Thymus (tissue), 11 donors: Measurements from ENCODE around the gene SYNGR4. TPM values are rescaled to one million over a fixed set of nuclear protein-coding genes. Genes with fewer than 3 reads are reported as not detected.
A peak's percentile ranks its signal among the peaks of the same experiment; 100 is the strongest.
"Not testable (repeated sequence)": the region's sequence is repeated elsewhere in the genome, so short reads cannot be mapped to it uniquely, and the experiment has no call there.

ENCODE experiments used
- DNase-seq, 9 donors: peaks; one replicate each; pipeline ENCODE4 v3.0.0-alpha.2; 2013; ENCODE audit warnings: low spot score in 9 of 9, low read depth in 6 of 9, missing footprints in 1 of 9
- H3K27ac ChIP-seq, 2 donors: one replicate each; pipeline ENCODE4 v1.5.1; 2013; ENCODE audit warnings: control low read depth in 1 of 2, low read depth in 1 of 2, low read length in 1 of 2, mild to moderate bottlenecking in 1 of 2, moderate library complexity in 1 of 2
- H3K27me3 ChIP-seq, 2 donors: one replicate each; pipeline ENCODE4 v1.5.1; 2013; ENCODE audit warnings: low read length in 1 of 2; ENCODE audit not compliant: control insufficient read depth in 2 of 2, insufficient read depth in 1 of 2
- H3K36me3 ChIP-seq, 2 donors: one replicate each; pipeline ENCODE4 v1.5.1; 2013; ENCODE audit warnings: low read length in 1 of 2, mild to moderate bottlenecking in 1 of 2, moderate library complexity in 1 of 2; ENCODE audit not compliant: control insufficient read depth in 2 of 2, insufficient read depth in 2 of 2
- H3K4me1 ChIP-seq, 2 donors: one replicate each; pipeline ENCODE4 v1.5.1; 2013; ENCODE audit warnings: low read length in 2 of 2; ENCODE audit not compliant: control insufficient read depth in 2 of 2, insufficient read depth in 2 of 2
- H3K4me3 ChIP-seq, 2 donors: one replicate each; pipeline ENCODE4 v1.5.1; 2013; ENCODE audit warnings: low read length in 2 of 2, control low read depth in 1 of 2, mild to moderate bottlenecking in 1 of 2
- H3K9me3 ChIP-seq, 2 donors: one replicate each; pipeline ENCODE4 v1.5.1; 2013; ENCODE audit warnings: low read length in 1 of 2, mild to moderate bottlenecking in 1 of 2; ENCODE audit not compliant: control insufficient read depth in 2 of 2, insufficient read depth in 1 of 2
- WGBS: extraction: QIAGEN DNeasy Blood & Tissue Kit; methylation state at CpG from one replicate; pipeline ENCODE4 v1.1.7; 2013; 5-methylcytosine and 5-hydroxymethylcytosine counted together
- polyA plus RNA-seq: library from polyadenylated mRNA; stranded (reverse); fragments of 200-250 nt; gene quantifications from one replicate; pipeline ENCODE4 v1.2.3, GENCODE V29; 2013
- total RNA-seq: library from RNA; stranded (reverse); fragments of 120-200 nt; gene quantifications from one replicate; pipeline ENCODE4 v1.2.4, GENCODE V29; 2013
- donor health status: healthy.

The SYNGR4 gene
- total and polyA plus RNA-seq, 2 donors = 0.11 TPM; not detected in 1

GRCh38 chr19:48364598-48365348 is 606 bp downstream of the SYNGR4 start:
- H3K27ac ChIP-seq = peak overlapping the region; percentile 68 to 73
- peaks cover 0 to 8% of the 10 kb centered on the region in 2 donors for H3K9me3 ChIP-seq
- 69% methylated on average over 10 of the region's 10 CpGs for WGBS
- H3K4me1 ChIP-seq = peaks cover 3 to 19% of the 10 kb centered on the region in 2 donors
- DNase-seq = no peak
- H3K36me3 ChIP-seq = peaks cover 0 to 7% of the 10 kb centered on the region in 2 donors
- no peaks in the 10 kb centered on the region for H3K27me3 ChIP-seq
- peak overlapping the region; percentile 64 to 70 for H3K4me3 ChIP-seq

- peaks cover 0 to 3% of the 10 kb centered on the region in 2 donors for H3K36me3 ChIP-seq
- H3K4me1 ChIP-seq = peaks cover 3 to 19% of the 10 kb centered on the region in 2 donors
- H3K9me3 ChIP-seq = peaks cover 0 to 8% of the 10 kb centered on the region in 2 donors
- H3K27me3 ChIP-seq = no peaks in the 10 kb centered on the region
- no peak overlapping the region for H3K4me3 ChIP-seq
- DNase-seq = no peak
- 98% methylated on average over 11 of the region's 11 CpGs for WGBS
- H3K27ac ChIP-seq = no peak overlapping the region
These were observed 1.4 kb downstream of the SYNGR4 start for GRCh38 chr19:48365602-48366001.

GRCh38 chr19:48367855-48368254 is 3.7 kb downstream of the SYNGR4 start:
- 94% methylated on average over 5 of the region's 5 CpGs for WGBS
- Histone ChIP-seq H3K9me3 (peaks cover 0 to 8% of the 10 kb centered on the region in 2 donors), H3K4me3 (no peak overlapping the region), H3K27me3 (no peaks in the 10 kb centered on the region), H3K36me3 (no peaks in the 10 kb centered on the region), H3K4me1 (peaks cover 3 to 18% of the 10 kb centered on the region in 2 donors), H3K27ac (no peak overlapping the region)
- DNase-seq = no peak

GRCh38 chr19:48368936-48369335 is 4.8 kb downstream of the SYNGR4 start:
- Histone ChIP-seq H3K36me3 (no peaks in the 10 kb centered on the region), H3K9me3 (no peaks in the 10 kb centered on the region), H3K27ac (no peak overlapping the region), H3K4me3 (no peak overlapping the region), H3K4me1 (peaks cover 3 to 9% of the 10 kb centered on the region in 2 donors), H3K27me3 (peaks cover 0 to 3% of the 10 kb centered on the region in 2 donors)
- no peak for DNase-seq
- WGBS = 95% methylated on average over 14 of the region's 14 CpGs

GRCh38 chr19:48370955-48371354 is 6.8 kb downstream of the SYNGR4 start:
- H3K4me3 ChIP-seq = no peak overlapping the region
- H3K27ac ChIP-seq = no peak overlapping the region
- 98% methylated on average over 4 of the region's 4 CpGs for WGBS
- no peaks in the 10 kb centered on the region for H3K36me3 ChIP-seq
- peaks cover 0 to 3% of the 10 kb centered on the region in 2 donors for H3K27me3 ChIP-seq
- H3K9me3 ChIP-seq = no peaks in the 10 kb centered on the region
- no peaks in the 10 kb centered on the region for H3K4me1 ChIP-seq
- DNase-seq = no peak

- Histone ChIP-seq H3K27ac (no peak overlapping the region), H3K4me3 (no peak overlapping the region), H3K9me3 (no peaks in the 10 kb centered on the region), H3K4me1 (no peaks in the 10 kb centered on the region), H3K27me3 (peaks cover 0 to 3% of the 10 kb centered on the region in 2 donors), H3K36me3 (no peaks in the 10 kb centered on the region)
- no peak for DNase-seq
- WGBS = 91% methylated on average over 7 of the region's 7 CpGs
These were observed 7.2 kb downstream of the SYNGR4 start for GRCh38 chr19:48371367-48371766.

- not testable (repeated sequence) for H3K27me3 ChIP-seq, DNase-seq, H3K9me3 ChIP-seq, H3K27ac ChIP-seq, H3K36me3 ChIP-seq, H3K4me3 ChIP-seq, H3K4me1 ChIP-seq
- WGBS = 97% methylated on average over 5 of the region's 5 CpGs
These were observed 7.6 kb downstream of the SYNGR4 start for GRCh38 chr19:48371771-48372170.

- H3K27me3 ChIP-seq = peaks cover 0 to 3% of the 10 kb centered on the region in 2 donors
- H3K4me3 ChIP-seq = no peak overlapping the region
- H3K9me3 ChIP-seq = no peaks in the 10 kb centered on the region
- no peaks in the 10 kb centered on the region for H3K4me1 ChIP-seq
- no peak overlapping the region for H3K27ac ChIP-seq
- no peak for DNase-seq
- no peaks in the 10 kb centered on the region for H3K36me3 ChIP-seq
- WGBS = 81% methylated on average over 4 of the region's 4 CpGs
These were observed 8.7 kb downstream of the SYNGR4 start for GRCh38 chr19:48372904-48373303.

GRCh38 chr19:48373567-48373966 is 9.4 kb downstream of the SYNGR4 start:
- peaks cover 0 to 3% of the 10 kb centered on the region in 2 donors for H3K27me3 ChIP-seq
- WGBS = 96% methylated on average over 11 of the region's 11 CpGs
- no peak overlapping the region for H3K27ac ChIP-seq
- H3K36me3 ChIP-seq = no peaks in the 10 kb centered on the region
- no peaks in the 10 kb centered on the region for H3K9me3 ChIP-seq
- no peaks in the 10 kb centered on the region for H3K4me1 ChIP-seq
- H3K4me3 ChIP-seq = no peak overlapping the region
- no peak for DNase-seq
